ENCODE data around the gene RTN4RL1. TPM values are rescaled to one million over a fixed set of nuclear protein-coding genes. Genes with fewer than 3 reads are reported as not detected.

The RTN4RL1 gene
- total and polyA plus RNA-seq, 2 of the 4 experiments (the other 2 are of a cell fraction): under 0.01 to 0.03 TPM

DNA sequence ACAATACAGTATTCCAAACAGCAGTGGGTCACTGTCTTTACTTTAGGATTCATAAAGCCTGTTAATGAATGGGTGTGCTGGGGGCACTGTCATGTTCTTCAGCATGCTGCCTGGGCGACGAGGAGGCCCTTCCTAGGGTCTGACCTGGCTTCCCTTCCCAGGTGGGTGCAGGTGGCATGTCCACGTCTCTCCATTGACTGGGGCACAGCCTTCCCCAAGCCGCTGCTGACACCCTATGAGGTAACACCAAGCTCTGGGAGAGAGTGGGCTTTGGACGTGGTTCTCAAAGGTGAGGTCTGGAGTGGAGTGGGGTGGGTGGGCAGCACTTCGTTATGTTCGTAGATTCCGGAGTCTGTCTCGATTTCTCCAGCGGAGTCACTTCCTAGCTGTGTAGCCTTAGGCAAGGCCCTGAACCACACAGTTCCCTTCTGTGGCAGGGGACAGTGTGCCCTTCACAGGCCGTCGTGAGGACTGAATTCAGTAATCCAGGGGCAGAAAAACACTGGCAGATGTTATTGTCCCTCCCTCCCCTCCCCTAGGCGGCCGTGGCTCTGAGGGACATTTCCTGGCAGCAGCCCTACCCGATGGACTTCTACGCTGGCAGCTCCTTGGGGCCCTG is 15.9 kb upstream of the RTN4RL1 start (continued):
- no peak for TF ChIP-seq ELK1 (IDR thresholded peaks at IDR 0.05; ENCODE audit: borderline replicate concordance, low read depth, low read length)
- TF ChIP-seq MXI1 (IDR thresholded peaks at IDR 0.05; ENCODE audit: borderline replicate concordance, low read depth, low read length): no peak
- no peak for TF ChIP-seq RAD21 (IDR thresholded peaks at IDR 0.05; ENCODE audit: low read length)
- no peak for TF ChIP-seq RCOR1 (IDR thresholded peaks at IDR 0.05; ENCODE audit: insufficient replicate concordance, low read length)
